GM23248 (cell line): ENCODE measurements around the gene FBH1.

ENCODE experiments used
- EZH2 ChIP-seq: fragments of 200-600 bp; sonication (generic); IDR thresholded peaks from 2 replicates; pipeline ENCODE4 v1.6.1; 2018; ENCODE audit warnings: antibody characterized with exemption, mild to moderate bottlenecking; ENCODE audit not compliant: insufficient read depth, poor library complexity, severe bottlenecking
- EZH2phosphoT487 ChIP-seq: fragments of 200-600 bp; sonication (generic); IDR thresholded peaks from 2 replicates; pipeline ENCODE4 v1.6.1; 2018; ENCODE audit warnings: antibody characterized with exemption, moderate library complexity, mild to moderate bottlenecking, low read depth; ENCODE audit not compliant: insufficient read depth

DNA sequence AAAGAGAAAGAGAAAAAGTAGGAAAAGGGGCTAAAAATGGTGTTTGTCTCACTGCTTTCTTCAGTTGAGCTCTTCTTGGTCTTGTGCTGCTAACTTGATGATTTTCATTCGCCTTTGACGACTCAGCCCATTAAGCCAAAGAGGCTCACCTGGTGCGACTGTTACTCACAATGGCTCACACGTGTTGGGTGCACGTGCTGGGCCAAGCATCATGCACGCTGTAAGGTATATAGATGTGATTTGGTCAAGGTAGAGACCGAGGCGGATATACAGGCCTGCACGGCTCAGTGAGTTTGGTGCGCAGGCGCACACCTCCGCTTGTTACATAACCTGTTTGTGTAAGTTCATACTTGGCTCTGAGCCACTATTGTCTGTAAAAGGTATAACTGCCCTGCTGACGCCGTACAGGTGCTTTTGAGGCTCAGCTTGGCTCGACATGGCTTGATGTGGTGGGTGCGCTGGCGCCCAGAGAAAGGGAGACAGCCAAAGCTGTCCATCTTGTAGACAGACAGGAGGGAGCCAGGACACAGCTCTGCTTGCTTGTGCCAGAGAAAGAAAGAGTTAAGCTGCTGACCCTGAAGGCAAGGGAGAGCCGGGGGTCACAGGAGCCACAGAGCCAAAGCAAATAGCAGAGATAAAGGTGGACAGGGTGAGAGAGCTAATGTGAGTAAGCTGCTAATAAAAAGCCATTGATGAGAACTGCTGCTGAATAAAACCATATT lies 33.9 kb upstream of the FBH1 start:
- no peak for TF ChIP-seq EZH2
- TF ChIP-seq EZH2phosphoT487: no peak
